ENCODE results near the gene C1QTNF4.

DNA sequence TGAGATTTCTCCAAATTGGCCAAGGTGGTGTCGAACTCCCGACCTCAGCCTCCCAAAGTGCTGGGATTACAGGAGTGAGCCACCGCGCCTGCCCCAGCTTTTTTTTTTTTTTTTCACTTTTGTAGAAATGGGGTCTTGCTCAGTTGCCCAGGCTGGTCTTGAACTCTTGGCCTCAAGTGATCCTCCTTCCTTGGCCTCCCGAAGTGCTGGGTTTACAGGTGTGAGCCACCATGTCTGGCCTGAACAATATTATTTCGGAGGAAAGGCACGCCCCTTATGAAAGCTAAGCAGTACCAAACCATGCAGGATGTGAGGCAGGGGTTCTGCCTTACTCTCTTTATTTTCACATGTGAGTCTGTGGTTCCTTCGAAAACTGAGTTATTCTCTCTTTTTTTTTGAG, 32.0 kb upstream of the C1QTNF4 start:
- TF ChIP-seq, protein P1, sequence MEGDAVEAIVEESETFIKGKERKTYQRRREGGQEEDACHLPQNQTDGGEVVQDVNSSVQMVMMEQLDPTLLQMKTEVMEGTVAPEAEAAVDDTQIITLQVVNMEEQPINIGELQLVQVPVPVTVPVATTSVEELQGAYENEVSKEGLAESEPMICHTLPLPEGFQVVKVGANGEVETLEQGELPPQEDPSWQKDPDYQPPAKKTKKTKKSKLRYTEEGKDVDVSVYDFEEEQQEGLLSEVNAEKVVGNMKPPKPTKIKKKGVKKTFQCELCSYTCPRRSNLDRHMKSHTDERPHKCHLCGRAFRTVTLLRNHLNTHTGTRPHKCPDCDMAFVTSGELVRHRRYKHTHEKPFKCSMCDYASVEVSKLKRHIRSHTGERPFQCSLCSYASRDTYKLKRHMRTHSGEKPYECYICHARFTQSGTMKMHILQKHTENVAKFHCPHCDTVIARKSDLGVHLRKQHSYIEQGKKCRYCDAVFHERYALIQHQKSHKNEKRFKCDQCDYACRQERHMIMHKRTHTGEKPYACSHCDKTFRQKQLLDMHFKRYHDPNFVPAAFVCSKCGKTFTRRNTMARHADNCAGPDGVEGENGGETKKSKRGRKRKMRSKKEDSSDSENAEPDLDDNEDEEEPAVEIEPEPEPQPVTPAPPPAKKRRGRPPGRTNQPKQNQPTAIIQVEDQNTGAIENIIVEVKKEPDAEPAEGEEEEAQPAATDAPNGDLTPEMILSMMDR (IDR thresholded peaks at IDR 0.05; ENCODE audit: insufficient read depth, low read length) = no peak
- TF ChIP-seq POLR2AphosphoS5 (IDR thresholded peaks at IDR 0.05; ENCODE audit: low read depth) = no peak
- TF ChIP-seq, protein P2, sequence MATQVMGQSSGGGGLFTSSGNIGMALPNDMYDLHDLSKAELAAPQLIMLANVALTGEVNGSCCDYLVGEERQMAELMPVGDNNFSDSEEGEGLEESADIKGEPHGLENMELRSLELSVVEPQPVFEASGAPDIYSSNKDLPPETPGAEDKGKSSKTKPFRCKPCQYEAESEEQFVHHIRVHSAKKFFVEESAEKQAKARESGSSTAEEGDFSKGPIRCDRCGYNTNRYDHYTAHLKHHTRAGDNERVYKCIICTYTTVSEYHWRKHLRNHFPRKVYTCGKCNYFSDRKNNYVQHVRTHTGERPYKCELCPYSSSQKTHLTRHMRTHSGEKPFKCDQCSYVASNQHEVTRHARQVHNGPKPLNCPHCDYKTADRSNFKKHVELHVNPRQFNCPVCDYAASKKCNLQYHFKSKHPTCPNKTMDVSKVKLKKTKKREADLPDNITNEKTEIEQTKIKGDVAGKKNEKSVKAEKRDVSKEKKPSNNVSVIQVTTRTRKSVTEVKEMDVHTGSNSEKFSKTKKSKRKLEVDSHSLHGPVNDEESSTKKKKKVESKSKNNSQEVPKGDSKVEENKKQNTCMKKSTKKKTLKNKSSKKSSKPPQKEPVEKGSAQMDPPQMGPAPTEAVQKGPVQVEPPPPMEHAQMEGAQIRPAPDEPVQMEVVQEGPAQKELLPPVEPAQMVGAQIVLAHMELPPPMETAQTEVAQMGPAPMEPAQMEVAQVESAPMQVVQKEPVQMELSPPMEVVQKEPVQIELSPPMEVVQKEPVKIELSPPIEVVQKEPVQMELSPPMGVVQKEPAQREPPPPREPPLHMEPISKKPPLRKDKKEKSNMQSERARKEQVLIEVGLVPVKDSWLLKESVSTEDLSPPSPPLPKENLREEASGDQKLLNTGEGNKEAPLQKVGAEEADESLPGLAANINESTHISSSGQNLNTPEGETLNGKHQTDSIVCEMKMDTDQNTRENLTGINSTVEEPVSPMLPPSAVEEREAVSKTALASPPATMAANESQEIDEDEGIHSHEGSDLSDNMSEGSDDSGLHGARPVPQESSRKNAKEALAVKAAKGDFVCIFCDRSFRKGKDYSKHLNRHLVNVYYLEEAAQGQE (IDR thresholded peaks at IDR 0.05; ENCODE audit: insufficient replicate concordance, low read depth) = no peak
